Stomach smooth muscle (tissue), 2 donors: Measurements from ENCODE around the gene VPS13D.
A peak's percentile ranks its signal among the peaks of the same experiment; 100 is the strongest.

Experiments used
- H3K27ac ChIP-seq: one replicate; pipeline ENCODE4 v1.7.0; 2013; ENCODE audit warnings: mild to moderate bottlenecking, low read length, inconsistent platforms
- H3K27me3 ChIP-seq, 2 donors: one replicate each; pipeline ENCODE4 v1.7.0; 2013; ENCODE audit warnings: low read length in 2 of 2; ENCODE audit not compliant: insufficient read depth in 2 of 2, control insufficient read depth in 1 of 2
- H3K36me3 ChIP-seq, 2 donors: one replicate each; pipeline ENCODE4 v1.7.0; 2013; ENCODE audit warnings: low read length in 2 of 2; ENCODE audit not compliant: control insufficient read depth in 2 of 2, insufficient read depth in 2 of 2
- H3K4me1 ChIP-seq: one replicate; pipeline ENCODE4 v1.7.0; 2013; ENCODE audit warnings: low read length; ENCODE audit not compliant: control insufficient read depth, insufficient read depth
- H3K4me3 ChIP-seq, 2 donors: one replicate each; pipeline ENCODE4 v1.7.0; 2013; ENCODE audit warnings: low read length in 2 of 2
- H3K9ac ChIP-seq, 2 donors: one replicate each; pipeline ENCODE4 v1.7.0; 2013; ENCODE audit warnings: low read length in 2 of 2, mild to moderate bottlenecking in 1 of 2
- H3K9me3 ChIP-seq, 2 donors: one replicate each; pipeline ENCODE4 v1.7.0; 2013; ENCODE audit warnings: low read length in 2 of 2; ENCODE audit not compliant: control insufficient read depth in 2 of 2
- donor health status: healthy.
- donor health status: Pancreatic carcinoma.

Gene VPS13D

GRCh38 chr1:12438349-12438924 is 208.6 kb downstream of the VPS13D start:
- Histone ChIP-seq H3K27me3 (no peaks in the 10 kb centered on the region), H3K27ac (no peak overlapping the region), H3K9ac (no peak overlapping the region), H3K9me3 (no peaks in the 10 kb centered on the region), H3K4me3 (no peak overlapping the region), H3K4me1 (peaks cover 19% of the 10 kb centered on the region), H3K36me3 (peaks cover 4 to 6% of the 10 kb centered on the region in 2 donors)

- no peak overlapping the region for H3K9ac ChIP-seq
- no peaks in the 10 kb centered on the region for H3K9me3 ChIP-seq
- H3K4me3 ChIP-seq: no peak overlapping the region
- H3K4me1 ChIP-seq: peaks cover 13% of the 10 kb centered on the region
- H3K27ac ChIP-seq: no peak overlapping the region
- H3K36me3 ChIP-seq: peaks cover 4 to 6% of the 10 kb centered on the region in 2 donors
- no peaks in the 10 kb centered on the region for H3K27me3 ChIP-seq
Observed at GRCh38 chr1:12439073-12439472, 209.2 kb downstream of the VPS13D start.

- Histone ChIP-seq H3K9me3 (no peaks in the 10 kb centered on the region), H3K27me3 (no peaks in the 10 kb centered on the region), H3K9ac (no peak overlapping the region), H3K4me3 (no peak overlapping the region), H3K27ac (no peak overlapping the region), H3K4me1 (peaks cover 8% of the 10 kb centered on the region), H3K36me3 (peaks cover 4 to 6% of the 10 kb centered on the region in 2 donors)
Observed at GRCh38 chr1:12441414-12442105, 211.7 kb downstream of the VPS13D start.

- Histone ChIP-seq H3K4me3 (no peak overlapping the region), H3K36me3 (peaks cover 4 to 6% of the 10 kb centered on the region in 2 donors), H3K9ac (no peak overlapping the region), H3K4me1 (peaks cover 15% of the 10 kb centered on the region), H3K27ac (no peak overlapping the region), H3K9me3 (no peaks in the 10 kb centered on the region), H3K27me3 (no peaks in the 10 kb centered on the region)
Observed at GRCh38 chr1:12442217-12442616, 212.4 kb downstream of the VPS13D start.

- Histone ChIP-seq H3K27ac (no peak overlapping the region), H3K4me1 (peaks cover 21% of the 10 kb centered on the region), H3K36me3 (peaks cover 4 to 6% of the 10 kb centered on the region in 2 donors), H3K9me3 (no peaks in the 10 kb centered on the region), H3K4me3 (no peak overlapping the region), H3K27me3 (no peaks in the 10 kb centered on the region), H3K9ac (no peak overlapping the region)
Observed at GRCh38 chr1:12443151-12443550, 213.3 kb downstream of the VPS13D start.

GRCh38 chr1:12444329-12444841 is 214.6 kb downstream of the VPS13D start:
- Histone ChIP-seq H3K27ac (no peak overlapping the region), H3K4me1 (peaks cover 28% of the 10 kb centered on the region), H3K9me3 (no peaks in the 10 kb centered on the region), H3K9ac (no peak overlapping the region), H3K27me3 (no peaks in the 10 kb centered on the region), H3K4me3 (no peak overlapping the region), H3K36me3 (peaks cover 3 to 4% of the 10 kb centered on the region in 2 donors)

- Histone ChIP-seq H3K36me3 (peaks cover 2 to 3% of the 10 kb centered on the region in 2 donors), H3K27ac (no peak overlapping the region), H3K27me3 (no peaks in the 10 kb centered on the region), H3K4me3 (no peak overlapping the region), H3K9me3 (no peaks in the 10 kb centered on the region), H3K9ac (no peak overlapping the region), H3K4me1 (peaks cover 37% of the 10 kb centered on the region)
Observed at GRCh38 chr1:12445257-12445656, 215.4 kb downstream of the VPS13D start.

- Histone ChIP-seq H3K9me3 (no peaks in the 10 kb centered on the region), H3K4me1 (peaks cover 47% of the 10 kb centered on the region), H3K27me3 (no peaks in the 10 kb centered on the region), H3K4me3 (no peak overlapping the region), H3K9ac (no peak overlapping the region), H3K27ac (no peak overlapping the region), H3K36me3 (no peaks in the 10 kb centered on the region)
Observed at GRCh38 chr1:12446593-12446992, 216.8 kb downstream of the VPS13D start.

GRCh38 chr1:12447307-12447706 is 217.5 kb downstream of the VPS13D start:
- Histone ChIP-seq H3K36me3 (no peaks in the 10 kb centered on the region), H3K4me3 (no peak overlapping the region), H3K27ac (peak overlapping the region; percentile 76), H3K9ac (no peak overlapping the region), H3K27me3 (no peaks in the 10 kb centered on the region), H3K4me1 (peaks cover 52% of the 10 kb centered on the region), H3K9me3 (no peaks in the 10 kb centered on the region)

GRCh38 chr1:12447849-12448312 is 218.1 kb downstream of the VPS13D start:
- no peaks in the 10 kb centered on the region for H3K9me3 ChIP-seq
- H3K4me3 ChIP-seq: no peak overlapping the region
- peak overlapping the region; percentile 76 for H3K27ac ChIP-seq
- no peak overlapping the region for H3K9ac ChIP-seq
- H3K36me3 ChIP-seq: no peaks in the 10 kb centered on the region
- peaks cover 56% of the 10 kb centered on the region for H3K4me1 ChIP-seq
- no peaks in the 10 kb centered on the region for H3K27me3 ChIP-seq

GRCh38 chr1:12448746-12449177 is 218.9 kb downstream of the VPS13D start:
- Histone ChIP-seq H3K4me1 (peaks cover 64% of the 10 kb centered on the region), H3K27me3 (no peaks in the 10 kb centered on the region), H3K36me3 (no peaks in the 10 kb centered on the region), H3K27ac (peak overlapping the region; percentile 76), H3K9ac (peak overlapping the region; percentile 1 to 47), H3K9me3 (no peaks in the 10 kb centered on the region), H3K4me3 (peak overlapping the region; percentile 16 to 30)
